ENCODE results near the gene KRTAP10-10. TPM values are rescaled to one million over a fixed set of nuclear protein-coding genes. Genes with fewer than 3 reads are reported as not detected.

The KRTAP10-10 gene
- total and polyA plus RNA-seq, 2 of the 8 experiments (the other 6 are each of a cell fraction or from before 2014, with no cell fraction given), result not detected

DNA sequence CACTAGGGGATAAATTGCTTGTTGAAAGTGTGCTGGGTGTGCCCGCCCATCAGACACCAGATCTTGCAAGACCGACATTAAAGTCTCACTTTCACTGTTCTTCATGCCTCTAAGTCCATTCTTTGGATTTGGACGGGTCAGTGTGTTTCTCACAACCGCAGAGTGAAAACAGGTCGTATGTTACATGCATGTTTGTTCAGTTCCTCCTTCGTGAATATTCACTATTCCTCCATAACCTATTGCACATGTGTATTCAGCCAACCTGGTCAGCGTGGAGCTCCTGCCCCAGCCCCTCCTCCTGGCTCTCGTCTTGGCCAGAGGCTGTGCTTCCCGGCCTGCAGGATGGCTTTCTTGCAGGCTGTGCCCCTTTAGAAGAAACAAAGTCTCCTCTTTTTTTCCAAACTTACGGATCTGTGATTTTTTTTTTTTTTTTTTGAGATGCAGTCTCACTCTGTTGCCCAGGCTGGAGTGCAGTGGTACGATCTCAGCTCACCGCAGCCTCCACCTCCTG lies 42.7 kb upstream of the KRTAP10-10 start:
- Histone ChIP-seq H3K79me1 (ENCODE audit: low read depth, low read length) (no peaks in the 10 kb centered on the region), H3K4me2 (ENCODE audit: insufficient read depth in 1 of 2, low read depth in 2 of 2, low read length in 2 of 2) (no peak overlapping the region), H4K5ac (ENCODE audit: insufficient read length, low read depth, low read length) (no peak overlapping the region), H2AK5ac (ENCODE audit: low read depth, low read length) (no peak overlapping the region), H4K8ac (ENCODE audit: extremely low read depth, insufficient read depth, low read length) (no peak overlapping the region), H2BK5ac (ENCODE audit: low read depth, low read length) (peak overlapping the region; percentile 46; the same call in 1 of the 2 replicates), H2AFZ (ENCODE audit: low read length) (no peak overlapping the region), H3K36me3 (ENCODE audit: control insufficient read depth in 2 of 4, insufficient read depth in 4 of 4, low read length in 3 of 4) (no peaks in the 10 kb centered on the region), H2BK120ac (replicated peaks; ENCODE audit: low read depth, low read length) (no peak overlapping the region), H4K20me1 (replicated peaks in 1 of 2; ENCODE audit: control insufficient read depth in 1 of 2, insufficient read depth in 2 of 2, low read length in 2 of 2) (no peaks in the 10 kb centered on the region), H3K27me3 (replicated peaks in 1 of 4; ENCODE audit: control insufficient read depth in 3 of 4, extremely low read depth in 1 of 4, insufficient read depth in 3 of 4, low read length in 3 of 4) (no peaks in the 10 kb centered on the region), H2BK12ac (ENCODE audit: low read depth, low read length) (no peak overlapping the region; the same call in 1 of the 2 replicates), H3K4me1 (replicated peaks in 1 of 4; ENCODE audit: control insufficient read depth in 3 of 4, insufficient read depth in 4 of 4, low read length in 3 of 4) (peaks cover 2 to 20% (median 9%) of the 10 kb centered on the region in 4 experiments), H2BK20ac (ENCODE audit: low read length) (peak overlapping the region; percentile 4; the same call in 1 of the 2 replicates), H3K9ac (replicated peaks in 1 of 4; ENCODE audit: extremely low read depth in 1 of 4, low read depth in 3 of 4, low read length in 3 of 4) (no peak overlapping the region), H3K18ac (ENCODE audit: extremely low read depth, low read length) (no peak overlapping the region), H3K56ac (replicated peaks; ENCODE audit: insufficient read length, low read depth, low read length) (no peak overlapping the region), H3K23me2 (ENCODE audit: low read depth, low read length) (0 out of 2 replicates have a peak, but pooled peaks cover 4% of the 10 kb centered on the region), H4K91ac (replicated peaks; ENCODE audit: insufficient read length, low read length) (peak overlapping the region; percentile 4), H3K27ac (ENCODE audit: low read depth, low read length) (no peak overlapping the region), H3K4me3 (ENCODE audit: extremely low read depth in 1 of 4, insufficient read depth in 2 of 4, low read depth in 3 of 4, low read length in 4 of 4) (no peak overlapping the region), H3K79me2 (ENCODE audit: control insufficient read depth in 1 of 2, insufficient read depth in 2 of 2, low read length in 2 of 2) (no peaks in the 10 kb centered on the region), H3K23ac (ENCODE audit: insufficient read length) (no peak overlapping the region), H3K4ac (replicated peaks; ENCODE audit: insufficient read length, low read depth, low read length) (no peak overlapping the region), H3K14ac (ENCODE audit: insufficient read length) (no peak overlapping the region), H3K9me3 (ENCODE audit: insufficient read depth in 2 of 2, low read depth in 1 of 2, low read length in 1 of 2) (no peaks in the 10 kb centered on the region), H2BK15ac (ENCODE audit: low read length) (no peak overlapping the region)
- FAIRE-seq (no peak), DNase-seq (ENCODE audit: low read depth in 1 of 2, low spot score in 2 of 2) (peak in 1 of 2 experiments; percentile 38)
- POLR2A ChIA-PET (ENCODE audit: partially characterized antibody), result no interaction called here
- TF ChIP-seq SP4 (IDR thresholded peaks at IDR 0.05; ENCODE audit: low read length) (no peak), RNF2 (IDR thresholded peaks at IDR 0.05; ENCODE audit: borderline replicate concordance, low read depth, low read length, missing control alignments, poor library complexity, severe bottlenecking) (no peak), TBP (IDR thresholded peaks at IDR 0.05; ENCODE audit: low read depth, low read length) (no peak)
- CTCF ChIA-PET (ENCODE audit: partially characterized antibody), result interaction anchor here (0.7 to 1.4 kb wide), 3 partner anchors 101 to 199 kb away, joined by 3 to 5 read pairs (median 3); no protein-coding TSS in a partner anchor
- WGBS, 2 experiments (ENCODE audit: extremely low coverage in 1 of 2, insufficient coverage in 1 of 2, insufficient read length in 1 of 2, insufficient replicate concordance in 2 of 2, low coverage in 1 of 2, low lambda C conversion rate in 2 of 2, missing lambda C conversion rate in 1 of 2), result 93% methylated on average over 11 of the region's 12 CpGs; no CpG with 5 or more reads in 1 of the 2 experiments

All from H1 (cell line).